Trophoblast cell (in vitro differentiated cells and primary cell): ENCODE data around the gene ADCY9.

ENCODE experiments used
- DNase-seq, 2 donors: peaks; one replicate each; pipeline ENCODE4 v3.0.0-alpha.2; 2016
- H2AFZ ChIP-seq: 2 replicates; pipeline ENCODE4 v1.6.1; 2013; ENCODE audit warnings: low read length, moderate library complexity, mild to moderate bottlenecking; ENCODE audit not compliant: insufficient read depth, poor library complexity
- H2AK5ac ChIP-seq: 2 replicates; pipeline ENCODE4 v1.6.1; 2013; ENCODE audit warnings: mild to moderate bottlenecking, low read length
- H2BK120ac ChIP-seq: 2 replicates; pipeline ENCODE4 v1.6.1; 2013; ENCODE audit warnings: low read length, mild to moderate bottlenecking, moderate library complexity; ENCODE audit not compliant: insufficient read depth, poor library complexity
- H2BK12ac ChIP-seq: 2 replicates; pipeline ENCODE4 v1.6.1; 2013; ENCODE audit warnings: mild to moderate bottlenecking, low read length, moderate library complexity
- H2BK5ac ChIP-seq: 2 replicates; pipeline ENCODE4 v1.6.1; 2013; ENCODE audit warnings: low read length, low read depth, moderate library complexity, mild to moderate bottlenecking; ENCODE audit not compliant: poor library complexity
- H3K14ac ChIP-seq: 2 replicates; pipeline ENCODE4 v1.6.1; 2013; ENCODE audit warnings: mild to moderate bottlenecking, low read length
- H3K18ac ChIP-seq: 2 replicates; pipeline ENCODE4 v1.6.1; 2013; ENCODE audit warnings: mild to moderate bottlenecking, low read length
- H3K23ac ChIP-seq: 2 replicates; pipeline ENCODE4 v1.6.1; 2013; ENCODE audit warnings: low read length
- H3K27ac ChIP-seq: 2 replicates; pipeline ENCODE4 v1.5.1; 2013; ENCODE audit warnings: low read depth, mild to moderate bottlenecking, inconsistent platforms, low read length, moderate library complexity
- H3K27me3 ChIP-seq: 2 replicates; pipeline ENCODE4 v1.6.1; 2013; ENCODE audit warnings: inconsistent platforms, mild to moderate bottlenecking, low read length, moderate library complexity; ENCODE audit not compliant: insufficient read depth
- H3K36me3 ChIP-seq, 2 experiments: 1 replicate in 1 of 2; 2 replicates in 1 of 2; pipeline ENCODE4 v1.6.1; 2013; ENCODE audit warnings: low read length in 2 of 2, mild to moderate bottlenecking in 2 of 2, moderate library complexity in 1 of 2; ENCODE audit not compliant: insufficient read depth in 2 of 2, control insufficient read depth in 1 of 2
- H3K4ac ChIP-seq: 2 replicates; pipeline ENCODE4 v1.6.1; 2013; ENCODE audit warnings: low read depth, mild to moderate bottlenecking, low read length, moderate library complexity
- H3K4me1 ChIP-seq, 2 experiments: 1 replicate in 1 of 2; 2 replicates in 1 of 2; pipeline ENCODE4 v1.6.1; 2013; ENCODE audit warnings: low read length in 2 of 2, mild to moderate bottlenecking in 2 of 2, moderate library complexity in 1 of 2; ENCODE audit not compliant: insufficient read depth in 2 of 2, control insufficient read depth in 1 of 2
- H3K4me2 ChIP-seq: 2 replicates; pipeline ENCODE4 v1.6.1; 2013; ENCODE audit warnings: inconsistent platforms, mild to moderate bottlenecking, low read length, moderate library complexity
- H3K4me3 ChIP-seq: 2 replicates; pipeline ENCODE4 v1.5.1; 2013; ENCODE audit warnings: mild to moderate bottlenecking, low read depth, low read length, inconsistent platforms
- H3K79me1 ChIP-seq: one replicate; pipeline ENCODE4 v1.6.1; 2013; ENCODE audit warnings: low read length
- H3K79me2 ChIP-seq: 2 replicates; pipeline ENCODE4 v1.6.1; 2013; ENCODE audit warnings: low read length, mild to moderate bottlenecking; ENCODE audit not compliant: control insufficient read depth, insufficient read depth, poor library complexity
- H3K9ac ChIP-seq: 2 replicates; pipeline ENCODE4 v1.6.1; 2013; ENCODE audit warnings: mild to moderate bottlenecking, low read length
- H3K9me3 ChIP-seq: 2 replicates; pipeline ENCODE4 v1.6.1; 2013; ENCODE audit warnings: low read depth, mild to moderate bottlenecking, control low read depth, inconsistent platforms, low read length; ENCODE audit not compliant: insufficient read depth
- H4K12ac ChIP-seq: 2 replicates; pipeline ENCODE4 v1.6.1; 2013; ENCODE audit warnings: low read depth, mild to moderate bottlenecking, low read length, moderate library complexity
- H4K8ac ChIP-seq: 2 replicates; pipeline ENCODE4 v1.6.1; 2013; ENCODE audit warnings: low read depth, mild to moderate bottlenecking, low read length, moderate library complexity
- H4K91ac ChIP-seq: one replicate; pipeline ENCODE4 v1.6.1; 2013; ENCODE audit warnings: low read depth, mild to moderate bottlenecking, low read length, moderate library complexity
- WGBS: extraction: QIAGEN DNeasy Blood & Tissue Kit; methylation state at CpG from one replicate; pipeline ENCODE4 v1.1.7; 2013; ENCODE audit warnings: missing lambda C conversion rate; ENCODE audit not compliant: insufficient read length, insufficient coverage; ENCODE audit errors: extremely low coverage; 5-methylcytosine and 5-hydroxymethylcytosine counted together

The ADCY9 gene

DNA sequence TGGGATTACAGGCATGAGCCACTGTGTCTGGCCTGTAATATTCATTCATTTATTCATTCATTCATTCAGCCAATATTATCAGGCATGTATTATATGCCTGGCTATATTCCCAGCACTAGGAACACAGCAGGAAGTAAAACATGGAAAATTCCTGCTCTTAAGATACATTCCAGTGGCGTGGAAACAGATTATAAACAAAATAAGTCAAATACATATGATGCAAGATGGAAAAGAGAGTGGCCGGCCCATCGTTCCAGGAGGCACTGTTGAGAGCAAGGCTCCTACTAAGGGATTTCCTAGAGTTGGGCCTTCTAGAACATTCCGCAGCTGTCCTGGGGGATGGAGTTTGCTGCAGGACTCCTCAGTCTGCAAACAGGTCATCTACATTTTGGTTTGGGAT is 17.7 kb downstream of the ADCY9 start:
- no peak overlapping the region for H2AFZ ChIP-seq
- H3K23ac ChIP-seq = no peak overlapping the region
- no peak overlapping the region for H3K4me3 ChIP-seq
- no peak overlapping the region for H3K4me2 ChIP-seq
- H4K8ac ChIP-seq = no peak overlapping the region
- H2BK5ac ChIP-seq = no peak overlapping the region
- peak in 1 of 2 donors; percentile 40 for DNase-seq
- no peak overlapping the region for H3K9ac ChIP-seq
- H2BK120ac ChIP-seq = no peak overlapping the region
- no peaks in the 10 kb centered on the region for H3K9me3 ChIP-seq
- H3K4me1 ChIP-seq = no peaks in the 10 kb centered on the region
- H3K14ac ChIP-seq = no peak overlapping the region
- no peak overlapping the region for H2AK5ac ChIP-seq
- no peaks in the 10 kb centered on the region for H3K27me3 ChIP-seq
- H3K79me1 ChIP-seq = no peaks in the 10 kb centered on the region
- no peak overlapping the region for H4K12ac ChIP-seq
- H3K18ac ChIP-seq = no peak overlapping the region
- H3K27ac ChIP-seq = no peak overlapping the region
- no CpG with 5 or more reads among the region's 4 CpGs for WGBS
- H2BK12ac ChIP-seq = no peak overlapping the region
- H4K91ac ChIP-seq = no peak overlapping the region
- peaks cover 0 to 2% of the 10 kb centered on the region in 2 experiments for H3K36me3 ChIP-seq
- H3K4ac ChIP-seq = no peak overlapping the region
- no peaks in the 10 kb centered on the region for H3K79me2 ChIP-seq

DNA sequence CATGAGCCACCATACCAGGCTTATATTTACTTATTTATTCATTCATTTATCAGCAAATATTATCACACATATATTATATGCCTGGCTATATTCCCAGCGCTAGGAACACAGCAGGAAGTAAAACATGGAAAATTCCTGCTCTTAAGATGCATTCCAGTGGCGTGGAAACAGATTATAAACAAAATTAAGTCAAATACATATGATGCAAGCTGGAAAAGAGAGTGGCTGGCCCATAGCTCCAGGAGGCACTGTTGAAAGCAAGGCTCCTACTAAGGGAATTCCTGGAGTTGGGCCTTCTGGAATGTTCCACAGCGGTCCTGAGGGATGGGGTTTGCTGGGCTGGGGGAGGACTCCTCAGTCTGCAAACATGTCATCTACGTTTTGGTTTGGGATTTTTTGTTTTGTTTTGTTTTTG is 18.4 kb downstream of the ADCY9 start:
- Histone ChIP-seq H3K27ac (no peak overlapping the region), H2BK12ac (no peak overlapping the region)
- no CpG with 5 or more reads among the region's 4 CpGs for WGBS

DNA sequence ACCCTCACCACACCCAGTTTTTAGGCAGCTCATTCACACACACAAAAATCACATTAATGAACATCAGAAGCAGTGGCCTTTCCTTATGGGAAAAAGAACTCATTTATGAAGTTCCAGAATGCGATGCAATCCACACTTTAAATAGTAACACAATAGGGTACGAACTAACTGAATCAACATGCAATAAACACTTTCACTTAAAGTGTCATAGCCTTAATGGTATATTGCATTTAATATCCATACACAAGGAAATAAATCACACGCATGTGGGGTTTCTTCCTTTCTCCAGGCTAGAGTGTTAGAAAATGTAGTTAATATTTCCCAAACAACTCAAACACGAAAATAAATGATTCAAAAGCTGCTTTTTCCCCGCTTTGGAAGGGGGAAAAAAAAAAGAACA is 19.7 kb downstream of the ADCY9 start:
- H2BK12ac ChIP-seq = no peak overlapping the region
- H3K14ac ChIP-seq = no peak overlapping the region
- H2BK120ac ChIP-seq = no peak overlapping the region
- H2BK5ac ChIP-seq = no peak overlapping the region
- no peak overlapping the region for H4K8ac ChIP-seq
- H2AK5ac ChIP-seq = no peak overlapping the region
- no peaks in the 10 kb centered on the region for H3K9me3 ChIP-seq
- no peak overlapping the region for H4K91ac ChIP-seq
- H3K79me2 ChIP-seq = no peaks in the 10 kb centered on the region
- no CpG with 5 or more reads among the region's 5 CpGs for WGBS
- H3K27ac ChIP-seq = no peak overlapping the region
- H3K4me2 ChIP-seq = no peak overlapping the region
- no peak overlapping the region for H3K23ac ChIP-seq
- H2AFZ ChIP-seq = no peak overlapping the region
- H3K79me1 ChIP-seq = no peaks in the 10 kb centered on the region
- H3K4me3 ChIP-seq = no peak overlapping the region
- H3K4me1 ChIP-seq = no peaks in the 10 kb centered on the region
- H3K9ac ChIP-seq = no peak overlapping the region
- H3K27me3 ChIP-seq = no peaks in the 10 kb centered on the region
- H3K36me3 ChIP-seq = no peaks in the 10 kb centered on the region
- no peak overlapping the region for H3K18ac ChIP-seq
- no peak overlapping the region for H3K4ac ChIP-seq
- DNase-seq = no peak
- no peak overlapping the region for H4K12ac ChIP-seq

More for the DNA sequence above, 18.4 kb downstream of the ADCY9 start:
- Histone ChIP-seq H3K4ac (no peak overlapping the region), H3K4me3 (no peak overlapping the region), H2BK120ac (no peak overlapping the region), H4K8ac (no peak overlapping the region), H3K79me2 (no peaks in the 10 kb centered on the region), H3K23ac (no peak overlapping the region), H3K79me1 (no peaks in the 10 kb centered on the region), H3K36me3 (no peaks in the 10 kb centered on the region), H3K14ac (no peak overlapping the region), H2BK5ac (no peak overlapping the region), H3K9me3 (no peaks in the 10 kb centered on the region), H4K91ac (no peak overlapping the region), H2AFZ (no peak overlapping the region), H3K4me1 (no peaks in the 10 kb centered on the region), H3K27me3 (no peaks in the 10 kb centered on the region), H4K12ac (no peak overlapping the region), H3K9ac (no peak overlapping the region), H3K18ac (no peak overlapping the region), H2AK5ac (no peak overlapping the region), H3K4me2 (no peak overlapping the region)
- DNase-seq = peak; percentile 14 to 39

DNA sequence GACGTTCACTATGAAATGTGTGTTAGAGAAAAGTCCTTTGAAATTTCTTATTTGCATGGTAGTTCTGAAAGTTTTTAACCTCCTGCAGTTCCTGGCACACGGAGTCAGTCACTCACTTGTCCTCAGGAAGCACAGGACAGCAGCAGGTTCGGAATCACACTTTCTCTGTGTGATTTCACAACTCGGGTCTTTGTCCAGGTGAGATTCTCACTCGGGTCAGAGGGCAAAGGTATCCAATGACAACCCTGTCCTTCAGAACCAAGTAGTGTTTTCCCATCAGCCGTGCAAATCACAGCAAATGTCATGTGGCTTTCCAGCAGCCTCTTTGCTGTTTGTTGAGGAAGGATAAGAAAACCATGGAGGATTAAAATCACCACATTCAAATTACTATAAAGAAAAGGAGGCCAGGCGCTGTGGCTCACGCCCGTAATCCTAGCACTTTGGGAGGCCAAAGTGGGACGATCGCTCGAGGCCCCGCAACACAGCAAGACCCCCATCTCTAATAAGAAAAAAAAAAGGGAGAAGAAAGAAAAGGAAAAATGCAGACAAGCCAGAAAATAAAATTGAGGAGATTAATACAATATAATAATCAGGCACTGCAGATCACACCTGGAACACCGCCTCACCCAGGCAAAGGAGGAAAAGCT is 22.0 kb downstream of the ADCY9 start:
- no peak overlapping the region for H3K18ac ChIP-seq
- H2BK12ac ChIP-seq = no peak overlapping the region
- H3K4ac ChIP-seq = no peak overlapping the region
- no peak overlapping the region for H3K9ac ChIP-seq
- H4K91ac ChIP-seq = no peak overlapping the region
- no peak overlapping the region for H3K23ac ChIP-seq
- H3K36me3 ChIP-seq = no peaks in the 10 kb centered on the region
- H2BK120ac ChIP-seq = no peak overlapping the region
- no peak overlapping the region for H2AFZ ChIP-seq
- H2BK5ac ChIP-seq = no peak overlapping the region
- H4K8ac ChIP-seq = no peak overlapping the region
- no peaks in the 10 kb centered on the region for H3K79me1 ChIP-seq
- no peaks in the 10 kb centered on the region for H3K4me1 ChIP-seq
- H3K79me2 ChIP-seq = no peaks in the 10 kb centered on the region
- no peaks in the 10 kb centered on the region for H3K9me3 ChIP-seq
- no peak overlapping the region for H3K4me3 ChIP-seq
- no CpG with 5 or more reads among the region's 14 CpGs for WGBS
- H3K27me3 ChIP-seq = no peaks in the 10 kb centered on the region
- no peak overlapping the region for H4K12ac ChIP-seq
- no peak overlapping the region for H3K27ac ChIP-seq
- H3K4me2 ChIP-seq = no peak overlapping the region
- no peak for DNase-seq
- no peak overlapping the region for H2AK5ac ChIP-seq
- no peak overlapping the region for H3K14ac ChIP-seq
